ENCODE data around the gene NLRP3.
"Not testable (repeated sequence)": the region's sequence is repeated elsewhere in the genome, so short reads cannot be mapped to it uniquely, and the experiment has no call there.

NLRP3 gene

GRCh38 chr1:247456914-247457639 is 41.1 kb downstream of the NLRP3 start:
- DNase-seq (ENCODE audit: insufficient read length, low spot score) = no peak
- no peak for TF ChIP-seq SPI1 (IDR thresholded peaks at IDR 0.05; ENCODE audit: low read depth, low read length)
- TF ChIP-seq POLR2AphosphoS5 (IDR thresholded peaks at IDR 0.05; ENCODE audit: low read depth, low read length) = no peak
- TF ChIP-seq POLR2A (IDR thresholded peaks at IDR 0.05; ENCODE audit: low read depth, low read length) = no peak
- TF ChIP-seq TAF1 (IDR thresholded peaks at IDR 0.05; ENCODE audit: low read depth, low read length) = no peak
- no peak for TF ChIP-seq POU2F2 (IDR thresholded peaks at IDR 0.05; ENCODE audit: low read depth, low read length)
- FAIRE-seq = no peak

DNA sequence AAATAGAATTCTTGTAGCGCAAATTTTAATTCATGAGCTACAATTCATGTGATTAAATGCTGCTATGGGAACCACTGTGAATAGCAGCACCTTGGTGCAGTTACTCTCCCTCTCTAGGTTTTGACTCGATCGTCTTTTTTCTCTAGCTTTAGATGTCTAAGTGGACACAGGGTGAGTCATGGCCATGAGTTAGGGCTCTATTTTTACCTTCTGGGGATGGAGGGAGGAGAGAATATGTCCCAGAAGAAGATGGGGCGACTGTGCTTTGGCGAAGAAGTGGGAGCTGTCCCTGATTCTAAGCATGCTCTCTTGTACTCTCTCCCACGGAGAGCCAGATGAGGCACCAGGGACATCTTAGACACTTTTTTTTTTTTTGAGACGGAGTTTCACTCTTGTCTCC is 43.5 kb downstream of the NLRP3 start:
- TF ChIP-seq SPI1 (IDR thresholded peaks at IDR 0.05; ENCODE audit: low read depth, low read length) = no peak
- no peak for TF ChIP-seq POLR2AphosphoS5 (IDR thresholded peaks at IDR 0.05; ENCODE audit: low read depth, low read length)

DNA sequence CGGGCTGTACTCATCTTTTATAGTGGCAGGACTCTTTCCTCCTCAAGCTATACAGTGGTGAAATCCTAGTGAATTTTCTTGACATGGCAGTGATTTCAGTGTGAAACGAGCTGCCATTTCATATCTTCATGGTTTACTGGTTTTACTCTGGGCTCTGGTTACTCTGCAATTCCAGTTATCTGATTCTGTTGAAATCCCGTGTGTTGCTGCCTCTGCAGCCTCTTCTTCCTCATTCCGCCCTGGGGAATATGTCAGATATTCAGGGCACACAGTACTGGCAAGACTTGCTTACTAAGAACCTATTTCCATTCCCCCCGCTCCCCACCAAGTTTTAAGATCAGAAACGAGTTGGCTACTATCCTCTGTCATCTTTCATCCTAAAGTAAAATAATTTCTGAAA is 49.8 kb downstream of the NLRP3 start:
- FAIRE-seq (no peak), DNase-seq (ENCODE audit: insufficient read length, low spot score) (no peak)
- no peak for TF ChIP-seq PAX5 (IDR thresholded peaks at IDR 0.05; ENCODE audit: insufficient read depth, low read length, severe bottlenecking)
- no peak for TF ChIP-seq POU2F2 (IDR thresholded peaks at IDR 0.05; ENCODE audit: low read depth, low read length)
- no peak for TF ChIP-seq TAF1 (IDR thresholded peaks at IDR 0.05; ENCODE audit: low read depth, low read length)
- TF ChIP-seq POLR2A (IDR thresholded peaks at IDR 0.05; ENCODE audit: low read depth, low read length) = no peak
- no peak for TF ChIP-seq SPI1 (IDR thresholded peaks at IDR 0.05; ENCODE audit: low read depth, low read length)
- no peak for TF ChIP-seq POLR2AphosphoS5 (IDR thresholded peaks at IDR 0.05; ENCODE audit: low read depth, low read length)

More for the DNA sequence above, 43.5 kb downstream of the NLRP3 start:
- FAIRE-seq (no peak), DNase-seq (ENCODE audit: insufficient read length, low spot score) (no peak)

- no peak for TF ChIP-seq PAX5 (IDR thresholded peaks at IDR 0.05; ENCODE audit: insufficient read depth, low read length, severe bottlenecking)
- no peak for TF ChIP-seq TAF1 (IDR thresholded peaks at IDR 0.05; ENCODE audit: low read depth, low read length)
- no peak for TF ChIP-seq POU2F2 (IDR thresholded peaks at IDR 0.05; ENCODE audit: low read depth, low read length)
- no peak for TF ChIP-seq POLR2A (IDR thresholded peaks at IDR 0.05; ENCODE audit: low read depth, low read length)
- no peak for TF ChIP-seq POLR2AphosphoS5 (IDR thresholded peaks at IDR 0.05; ENCODE audit: low read depth, low read length)
- TF ChIP-seq SPI1 (IDR thresholded peaks at IDR 0.05; ENCODE audit: low read depth, low read length) = no peak
- DNase-seq (ENCODE audit: insufficient read length, low spot score) = no peak
- no peak for FAIRE-seq
Observed at GRCh38 chr1:247467129-247467528, 51.2 kb downstream of the NLRP3 start.

DNA sequence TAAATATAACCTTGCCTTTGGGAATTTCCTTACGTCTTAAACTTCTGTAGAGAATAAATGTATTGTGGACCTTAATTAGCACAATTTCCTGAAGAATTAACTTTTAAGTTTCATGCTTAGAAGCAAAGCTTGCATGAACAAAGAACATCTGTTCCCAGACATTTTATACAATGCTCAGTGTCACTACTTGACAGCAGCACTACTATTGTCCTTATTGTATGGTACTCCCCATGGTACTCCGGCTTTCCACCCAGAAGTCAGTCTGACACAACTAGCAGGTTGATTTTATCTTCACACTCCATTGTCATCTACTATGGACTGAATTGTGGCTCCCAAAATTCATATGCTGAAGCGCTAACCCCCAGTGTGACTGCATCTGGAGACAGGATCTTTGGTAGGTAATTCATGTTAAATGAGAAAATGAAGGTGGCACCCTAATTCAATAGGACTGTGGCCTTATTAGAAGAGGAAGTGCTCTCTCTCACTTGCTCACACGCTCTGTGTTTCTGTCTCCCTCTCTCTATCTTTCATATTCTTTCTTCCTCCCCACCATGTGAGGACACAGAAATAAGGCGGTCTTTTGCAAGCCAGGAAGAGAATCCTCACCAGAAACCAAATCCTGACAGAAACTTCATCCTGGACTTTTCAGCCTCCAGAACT is 52.6 kb downstream of the NLRP3 start:
- no peak for FAIRE-seq
- TF ChIP-seq SPI1 (IDR thresholded peaks at IDR 0.05; ENCODE audit: low read depth, low read length) (peak; percentile 70), POU2F2 (IDR thresholded peaks at IDR 0.05; ENCODE audit: low read depth, low read length) (no peak), POLR2A (IDR thresholded peaks at IDR 0.05; ENCODE audit: low read depth, low read length) (no peak)
- no peak for DNase-seq (ENCODE audit: insufficient read length, low spot score)

GRCh38 chr1:247469141-247469535 is 53.2 kb downstream of the NLRP3 start:
- no peak for TF ChIP-seq TAF1 (IDR thresholded peaks at IDR 0.05; ENCODE audit: low read depth, low read length)
- no peak for TF ChIP-seq PAX5 (IDR thresholded peaks at IDR 0.05; ENCODE audit: insufficient read depth, low read length, severe bottlenecking)
- no peak for TF ChIP-seq POLR2A (IDR thresholded peaks at IDR 0.05; ENCODE audit: low read depth, low read length)
- no peak for TF ChIP-seq POLR2AphosphoS5 (IDR thresholded peaks at IDR 0.05; ENCODE audit: low read depth, low read length)
- TF ChIP-seq SPI1 (IDR thresholded peaks at IDR 0.05; ENCODE audit: low read depth, low read length) = no peak
- TF ChIP-seq POU2F2 (IDR thresholded peaks at IDR 0.05; ENCODE audit: low read depth, low read length) = no peak
- DNase-seq (ENCODE audit: insufficient read length, low spot score) (no peak), FAIRE-seq (no peak)

DNA sequence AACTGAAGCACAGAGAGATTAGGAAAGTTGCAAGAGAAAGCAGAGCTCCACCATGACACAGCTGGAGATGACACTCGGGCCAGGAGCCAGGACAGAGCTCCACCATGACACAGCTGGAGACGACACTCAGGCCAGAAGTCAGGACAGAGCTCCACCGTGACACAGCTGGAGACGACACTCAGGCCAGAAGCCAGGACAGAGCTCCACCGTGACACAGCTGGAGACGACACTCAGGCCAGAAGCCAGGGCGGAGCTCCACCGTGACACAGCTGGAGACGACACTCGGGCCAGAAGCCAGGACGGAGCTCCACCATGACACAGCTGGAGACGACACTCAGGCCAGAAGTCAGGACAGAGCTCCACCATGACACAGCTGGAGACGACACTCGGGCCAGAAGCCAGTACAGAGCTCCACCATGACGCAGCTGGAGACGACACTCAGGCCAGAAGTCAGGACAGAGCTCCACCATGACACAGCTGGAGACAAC is 55.0 kb downstream of the NLRP3 start:
- DNase-seq (ENCODE audit: insufficient read length, low spot score); FAIRE-seq: not testable (repeated sequence)

DNA sequence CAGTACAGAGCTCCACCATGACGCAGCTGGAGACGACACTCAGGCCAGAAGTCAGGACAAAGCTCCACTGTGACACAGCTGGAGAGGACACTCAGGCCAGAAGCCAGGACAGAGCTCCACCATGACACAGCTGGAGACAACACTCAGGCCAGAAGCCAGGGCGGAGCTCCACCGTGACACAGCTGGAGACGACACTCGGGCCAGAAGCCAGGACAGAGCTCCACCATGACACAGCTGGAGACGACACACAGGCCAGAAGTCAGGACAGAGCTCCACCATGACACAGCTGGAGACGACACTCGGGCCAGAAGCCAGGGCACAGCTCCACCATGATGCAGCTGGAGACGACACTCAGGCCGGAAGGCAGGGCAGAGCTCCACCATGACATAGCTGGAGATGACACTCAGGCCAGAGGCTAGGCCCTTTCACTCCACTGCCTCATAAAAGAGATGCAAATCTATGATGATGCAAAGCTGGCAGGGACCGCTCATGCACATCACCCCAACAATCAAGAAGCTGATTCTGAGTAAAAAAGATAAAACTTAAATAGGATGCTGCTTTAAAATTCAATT is 55.6 kb downstream of the NLRP3 start:
- FAIRE-seq = no peak
- TF ChIP-seq TAF1 (IDR thresholded peaks at IDR 0.05; ENCODE audit: low read depth, low read length) = no peak
- TF ChIP-seq POU2F2 (IDR thresholded peaks at IDR 0.05; ENCODE audit: low read depth, low read length) = 0 out of 2 replicates have a peak, but pooled peaks have one; percentile 38
- no peak for DNase-seq (ENCODE audit: insufficient read length, low spot score)

DNA sequence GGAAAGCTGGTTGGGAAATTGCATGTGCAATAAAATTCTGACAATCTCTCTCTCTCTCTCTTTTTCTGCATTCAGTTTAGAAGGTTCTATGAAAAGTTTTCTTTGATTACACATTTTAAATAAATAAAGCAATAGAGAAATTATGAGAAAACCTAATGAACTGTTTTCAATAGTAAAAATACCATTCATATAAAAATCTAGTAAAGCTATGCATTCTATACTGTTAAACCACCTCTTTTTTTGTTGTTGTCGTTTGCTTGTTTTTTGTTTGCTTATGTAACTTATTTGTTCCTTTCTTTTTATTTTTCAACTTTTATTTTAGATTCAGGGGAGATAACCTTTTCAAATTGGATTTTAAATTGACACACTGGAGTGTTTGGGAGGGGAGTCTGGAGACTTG is 56.1 kb downstream of the NLRP3 start:
- TF ChIP-seq TAF1 (IDR thresholded peaks at IDR 0.05; ENCODE audit: low read depth, low read length) (no peak), POU2F2 (IDR thresholded peaks at IDR 0.05; ENCODE audit: low read depth, low read length) (no peak), SPI1 (IDR thresholded peaks at IDR 0.05; ENCODE audit: low read depth, low read length) (no peak), POLR2AphosphoS5 (IDR thresholded peaks at IDR 0.05; ENCODE audit: low read depth, low read length) (no peak), POLR2A (IDR thresholded peaks at IDR 0.05; ENCODE audit: low read depth, low read length) (no peak), PAX5 (IDR thresholded peaks at IDR 0.05; ENCODE audit: insufficient read depth, low read length, severe bottlenecking) (no peak)
- DNase-seq (ENCODE audit: insufficient read length, low spot score) = no peak
- no peak for FAIRE-seq

DNA sequence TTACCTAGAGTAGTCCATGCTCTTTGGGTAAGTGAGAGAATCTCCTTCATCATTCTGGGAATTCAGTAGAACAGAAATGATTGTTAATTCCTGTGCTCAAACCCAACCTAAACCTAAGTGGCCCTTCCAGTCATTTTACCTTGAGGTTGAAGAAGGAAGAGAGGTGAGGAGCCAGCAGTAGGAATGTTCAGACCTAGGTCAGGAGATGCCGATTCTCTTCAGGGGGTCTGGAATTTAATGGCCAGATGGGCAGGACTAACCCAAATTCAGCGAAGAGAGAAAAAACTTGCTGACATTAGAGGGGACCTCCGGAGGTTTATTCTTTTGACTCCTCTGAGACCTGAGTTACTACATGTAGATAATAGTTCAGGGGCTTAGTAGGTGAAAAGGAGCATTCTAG is 58.4 kb downstream of the NLRP3 start:
- DNase-seq (ENCODE audit: insufficient read length, low spot score) (no peak), FAIRE-seq (no peak)

More for the DNA sequence above, 58.4 kb downstream of the NLRP3 start:
- TF ChIP-seq SPI1 (IDR thresholded peaks at IDR 0.05; ENCODE audit: low read depth, low read length) (no peak), POU2F2 (IDR thresholded peaks at IDR 0.05; ENCODE audit: low read depth, low read length) (no peak), TAF1 (IDR thresholded peaks at IDR 0.05; ENCODE audit: low read depth, low read length) (no peak), POLR2AphosphoS5 (IDR thresholded peaks at IDR 0.05; ENCODE audit: low read depth, low read length) (no peak), PAX5 (IDR thresholded peaks at IDR 0.05; ENCODE audit: insufficient read depth, low read length, severe bottlenecking) (no peak), POLR2A (IDR thresholded peaks at IDR 0.05; ENCODE audit: low read depth, low read length) (no peak)
